GM21423 (cell line): ENCODE data around the gene UBE2F.

ENCODE experiments used
- ATAC-seq: cut with Tn5 transposase; IDR thresholded peaks from one replicate; pipeline ENCODE4 v1.9.1; 2021; ENCODE audit warnings: mild to moderate bottlenecking, moderate library complexity; ENCODE audit not compliant: unreplicated experiment

The UBE2F gene

GRCh38 chr2:238069021-238069709 is 102.4 kb downstream of the UBE2F start:
- ATAC-seq = no peak

GRCh38 chr2:238069877-238070276 is 103.1 kb downstream of the UBE2F start:
- ATAC-seq = no peak

- no peak for ATAC-seq
Measured at GRCh38 chr2:238075397-238075796, 108.6 kb downstream of the UBE2F start.

GRCh38 chr2:238077292-238077691 is 110.5 kb downstream of the UBE2F start:
- ATAC-seq = no peak

GRCh38 chr2:238079874-238080327 is 113.1 kb downstream of the UBE2F start:
- ATAC-seq = no peak

- no peak for ATAC-seq
Measured at GRCh38 chr2:238080518-238080917, 113.7 kb downstream of the UBE2F start.

GRCh38 chr2:238081150-238081549 is 114.3 kb downstream of the UBE2F start:
- no peak for ATAC-seq

GRCh38 chr2:238081561-238081960 is 114.7 kb downstream of the UBE2F start:
- no peak for ATAC-seq

GRCh38 chr2:238082151-238082550 is 115.3 kb downstream of the UBE2F start:
- ATAC-seq = no peak

- no peak for ATAC-seq
Measured at GRCh38 chr2:238082827-238083226, 116.0 kb downstream of the UBE2F start.

GRCh38 chr2:238083919-238084318 is 117.1 kb downstream of the UBE2F start:
- no peak for ATAC-seq

GRCh38 chr2:238084761-238085160 is 117.9 kb downstream of the UBE2F start:
- ATAC-seq = no peak

- ATAC-seq = no peak
Measured at GRCh38 chr2:238085899-238086298, 119.1 kb downstream of the UBE2F start.

GRCh38 chr2:238087211-238087610 is 120.4 kb downstream of the UBE2F start:
- no peak for ATAC-seq

- ATAC-seq = no peak
Measured at GRCh38 chr2:238090887-238091286, 124.1 kb downstream of the UBE2F start.

- ATAC-seq = no peak
Measured at GRCh38 chr2:238091436-238092060, 124.7 kb downstream of the UBE2F start.
